Stimulated activated CD4-positive, alpha-beta T cell treated with anti-CD3 and anti-CD28 coated beads, Interleukin-1b, Interleukin-23, amount 100 ng/mL, for 1 hour (primary cell): ENCODE results near the gene RAB7B.

Experiments used
- DNase-seq, 2 donors: peaks; one replicate each; pipeline ENCODE4 v3.0.0-alpha.2; 2020; ENCODE audit warnings: low read depth in 2 of 2

The RAB7B gene

DNA sequence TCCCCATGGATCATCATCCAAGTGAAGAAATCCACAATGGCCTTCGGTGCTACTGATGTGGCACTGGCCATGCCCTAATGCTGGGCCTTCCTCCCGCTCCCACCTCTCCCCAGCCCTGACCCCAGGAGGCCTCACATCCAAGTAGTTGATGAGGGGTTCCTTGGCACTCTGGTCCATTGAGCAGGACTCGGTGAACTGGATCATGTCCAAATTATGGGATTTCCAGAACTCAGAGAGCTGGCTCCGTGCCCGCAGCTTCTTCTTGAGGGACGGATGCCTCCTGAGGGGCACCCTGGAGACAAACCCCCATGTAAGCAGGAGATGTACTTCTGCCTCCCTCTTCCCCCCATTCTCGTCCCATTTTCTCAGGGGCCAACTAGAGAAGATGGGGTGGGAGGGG is 19.6 kb upstream of the RAB7B start:
- no peak for DNase-seq

- DNase-seq, result no peak
Measured at GRCh38 chr1:206021626-206022365, 18.6 kb upstream of the RAB7B start.

- DNase-seq, result no peak
Measured at GRCh38 chr1:206021008-206021625, 17.9 kb upstream of the RAB7B start.

DNA sequence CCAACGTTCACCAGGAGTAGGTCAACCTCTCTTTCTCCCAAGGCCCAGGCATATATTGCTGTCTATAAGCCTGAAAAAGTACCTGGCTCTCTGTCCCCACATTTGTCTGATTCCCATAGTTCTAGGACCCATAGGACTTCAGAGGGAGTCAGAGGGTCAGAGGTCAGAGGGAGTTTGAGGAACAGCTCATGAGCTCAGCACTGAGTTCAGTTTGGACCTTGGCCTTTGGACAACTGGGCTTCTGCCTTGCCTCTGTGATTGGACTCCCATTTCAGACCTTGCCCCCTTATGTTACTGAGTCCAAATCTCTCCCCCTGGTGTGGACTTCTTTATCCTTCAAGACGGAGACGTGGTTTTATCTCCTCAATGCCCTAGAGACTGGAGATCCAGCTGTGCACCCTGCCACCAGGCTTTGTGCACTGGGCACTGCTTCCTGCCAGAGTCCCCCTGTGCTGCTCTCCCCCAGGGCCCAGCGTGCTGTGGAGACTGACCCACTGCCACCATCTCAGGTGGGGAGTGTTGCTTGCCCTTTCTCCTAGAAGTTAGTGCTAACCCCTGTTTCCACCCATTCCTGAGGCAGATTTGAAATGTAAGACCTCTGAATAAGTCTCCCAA is 17.3 kb upstream of the RAB7B start:
- DNase-seq, result no peak

DNA sequence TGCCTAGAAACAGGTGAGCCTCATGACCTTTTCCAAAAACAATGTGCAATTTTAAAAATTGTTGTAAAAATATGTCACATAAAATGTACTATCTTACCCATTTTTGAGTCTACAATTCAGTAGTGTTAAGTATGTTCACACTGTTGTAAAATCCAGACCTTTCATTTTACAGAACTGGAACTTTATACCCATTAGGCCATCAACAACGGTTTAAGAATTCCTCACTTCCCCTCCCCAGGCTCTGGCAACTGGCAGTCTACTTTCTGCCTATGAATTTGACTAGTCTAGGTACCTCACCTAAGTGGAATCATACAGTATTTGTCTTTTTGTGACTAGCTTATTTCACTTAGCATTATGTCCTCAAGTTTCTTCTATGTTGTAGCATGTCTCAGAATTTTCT is 11.9 kb upstream of the RAB7B start:
- DNase-seq, result no peak

- no peak for DNase-seq
Measured at GRCh38 chr1:206014601-206015000, 11.4 kb upstream of the RAB7B start.

- no peak for DNase-seq
Measured at GRCh38 chr1:206013026-206013795, 10.0 kb upstream of the RAB7B start.

DNA sequence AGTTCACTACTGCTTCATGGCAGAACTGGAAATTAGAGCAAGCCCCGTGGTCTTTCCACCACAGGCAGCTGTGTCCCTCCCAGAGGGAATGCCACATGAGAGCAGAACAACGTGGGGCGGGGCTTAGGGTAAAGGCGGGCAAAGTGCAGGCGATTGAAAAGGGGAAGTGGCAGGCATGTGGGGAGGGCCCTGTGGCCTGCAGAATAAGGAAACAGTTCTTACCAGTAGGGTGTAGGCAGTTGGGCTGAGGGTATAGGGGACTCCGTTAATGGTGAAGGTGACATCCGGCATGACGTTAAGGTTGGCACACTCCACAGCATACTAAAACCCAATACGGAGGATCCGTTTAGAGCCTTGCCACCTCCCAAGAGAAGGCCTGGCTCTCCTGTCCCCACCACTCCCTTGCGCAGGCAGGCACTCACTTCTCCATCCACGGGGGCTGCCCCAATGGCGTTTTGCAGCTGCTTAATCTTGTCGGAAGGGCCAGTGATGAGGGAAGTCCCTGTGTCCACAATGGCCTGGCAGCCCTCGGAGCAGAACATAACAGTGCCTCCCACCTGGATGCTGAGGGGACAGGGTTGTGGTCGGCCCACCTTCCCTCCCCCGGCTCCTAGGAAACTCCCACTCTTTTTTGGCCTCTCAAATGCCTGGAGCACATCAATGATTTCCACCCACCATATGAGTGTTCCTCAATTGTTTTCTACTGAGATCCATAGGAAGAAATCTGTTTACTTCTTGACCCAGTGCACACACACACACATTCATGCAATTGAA is 9.1 kb upstream of the RAB7B start:
- DNase-seq, result no peak

DNA sequence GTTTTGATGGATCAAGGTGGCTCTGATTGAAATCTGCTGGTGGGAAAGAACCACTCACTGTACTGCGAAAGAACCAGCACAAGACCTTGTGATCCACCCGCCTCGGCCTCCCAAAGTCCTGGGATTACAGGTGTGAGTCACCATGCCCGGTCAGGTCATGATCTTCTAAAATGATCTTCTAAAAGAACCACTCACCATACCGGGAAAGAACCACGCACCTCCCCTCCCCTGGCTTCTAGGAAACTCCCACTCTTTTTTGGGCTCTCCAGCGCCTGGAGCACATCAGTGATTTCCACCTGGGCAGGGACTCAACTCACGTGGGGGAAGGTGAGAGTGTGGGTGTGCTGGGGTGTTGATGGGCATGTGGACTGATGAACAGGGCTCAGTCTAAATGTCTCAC is 7.9 kb upstream of the RAB7B start:
- no peak for DNase-seq

DNA sequence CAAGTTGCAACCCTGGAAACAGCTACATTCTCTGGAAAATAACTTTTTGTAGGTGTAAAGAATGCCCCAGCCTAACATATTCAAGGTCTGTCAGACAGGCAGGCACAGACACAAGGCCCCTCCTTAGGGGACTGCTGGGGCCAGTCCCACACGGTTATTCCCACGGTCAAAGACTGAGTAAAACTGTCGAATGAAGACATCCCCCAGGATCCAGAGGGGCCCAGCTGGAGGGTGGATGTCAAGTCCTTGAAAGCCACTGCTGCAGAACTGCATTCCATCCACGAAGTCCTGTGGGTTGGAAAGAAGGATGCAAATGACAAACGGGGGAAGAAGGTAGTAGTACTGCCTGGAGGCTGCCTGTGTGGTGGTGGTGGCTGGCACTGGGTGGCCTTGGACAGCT is 6.9 kb upstream of the RAB7B start:
- DNase-seq, result no peak

GRCh38 chr1:206006946-206007345 is 3.8 kb upstream of the RAB7B start:
- DNase-seq, result no peak

DNA sequence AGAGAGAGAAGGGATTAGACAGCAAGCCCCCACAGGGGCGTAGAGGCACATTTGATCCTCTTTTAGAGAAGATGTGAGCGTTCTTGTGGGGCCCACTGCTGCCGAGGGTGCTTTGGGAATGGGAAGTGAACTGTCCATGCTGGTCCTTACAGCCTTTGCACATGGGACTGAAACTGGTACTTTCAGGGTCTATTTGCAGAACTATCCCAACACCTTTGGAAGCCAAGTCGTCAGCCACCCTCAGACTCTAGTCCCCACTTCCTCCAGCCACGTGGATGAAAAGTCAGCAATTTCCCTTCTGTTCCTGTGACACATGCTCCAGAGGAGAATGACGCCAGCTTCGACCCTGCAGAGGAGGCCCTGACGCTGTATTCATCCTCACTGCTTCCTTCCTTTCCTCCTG is 2.6 kb upstream of the RAB7B start:
- DNase-seq, result no peak

DNA sequence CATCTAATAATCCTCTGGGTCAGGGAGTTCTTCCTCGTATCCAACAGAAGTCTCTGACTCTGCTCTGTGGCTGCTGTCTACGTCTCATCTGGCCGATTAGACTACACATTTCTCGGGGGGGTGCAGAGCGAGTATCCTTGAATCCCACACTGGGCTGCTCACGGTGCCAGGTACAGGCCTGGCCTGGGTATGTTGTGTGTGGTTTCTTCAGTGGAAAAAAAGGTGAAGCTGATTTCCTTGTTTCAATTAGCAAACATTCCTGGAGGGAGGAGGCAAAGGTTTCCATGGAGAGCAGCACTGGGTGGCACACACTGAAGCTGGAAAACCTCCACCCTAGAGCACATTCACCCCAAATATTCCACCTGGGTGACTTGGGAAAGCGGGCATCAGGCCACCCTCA is 2.0 kb upstream of the RAB7B start:
- no peak for DNase-seq

- no peak for DNase-seq
Measured at GRCh38 chr1:206004826-206005225, 1.6 kb upstream of the RAB7B start.

DNA sequence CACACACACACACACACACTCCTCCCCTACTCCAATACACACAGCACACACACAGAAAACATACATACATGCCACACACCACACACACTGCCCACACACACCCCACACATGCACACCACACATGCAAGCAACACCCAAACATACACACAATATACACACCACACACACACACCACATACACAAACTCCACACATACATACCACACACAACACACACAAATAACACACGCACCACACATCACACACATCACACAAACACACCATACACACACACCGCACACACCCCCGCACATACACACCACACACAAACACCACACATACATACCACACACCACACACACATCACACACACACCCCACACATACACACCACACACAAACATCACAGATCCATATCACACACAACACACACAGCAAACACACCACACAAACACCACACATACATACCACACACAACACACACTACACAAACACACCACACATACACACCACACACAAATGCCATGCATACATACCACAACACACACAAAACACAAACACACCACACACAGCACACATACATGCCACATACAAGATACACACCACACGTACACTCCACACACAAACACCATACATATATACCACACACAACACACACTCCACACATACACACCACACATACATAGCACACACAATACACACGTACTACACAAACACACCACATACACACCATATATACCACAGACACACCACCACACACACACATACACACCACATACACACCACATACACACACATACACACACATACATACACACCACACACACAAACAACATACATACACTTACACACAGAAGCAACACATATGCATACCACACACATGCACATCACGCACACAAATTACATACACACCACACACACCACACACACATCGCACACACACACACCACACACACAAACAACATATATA is 932 bp upstream of the RAB7B start:
- no peak for DNase-seq

DNA sequence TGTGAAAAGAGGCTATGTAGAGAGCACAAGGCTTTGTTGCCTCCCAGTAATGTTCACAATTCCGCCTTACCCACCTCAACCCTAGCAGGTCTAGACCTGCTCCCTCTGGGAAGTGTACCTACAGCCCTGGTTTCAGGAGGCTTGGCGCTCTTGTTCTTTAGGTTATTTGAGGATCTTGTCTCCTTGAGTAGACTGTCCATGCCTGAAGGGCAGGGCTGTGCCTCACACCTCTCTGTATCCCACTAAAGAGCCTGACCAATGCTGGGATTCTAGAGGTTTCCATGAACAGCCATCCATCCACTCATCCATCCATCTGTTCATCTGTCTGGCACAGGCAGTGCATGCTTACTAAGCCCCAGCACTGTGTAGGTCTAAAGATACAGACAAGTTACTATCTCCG is 1.0 kb downstream of the RAB7B start:
- DNase-seq, result no peak

- no peak for DNase-seq
Measured at GRCh38 chr1:206001476-206001888, 1.7 kb downstream of the RAB7B start.

- no peak for DNase-seq
Measured at GRCh38 chr1:206000641-206001339, 2.4 kb downstream of the RAB7B start.

DNA sequence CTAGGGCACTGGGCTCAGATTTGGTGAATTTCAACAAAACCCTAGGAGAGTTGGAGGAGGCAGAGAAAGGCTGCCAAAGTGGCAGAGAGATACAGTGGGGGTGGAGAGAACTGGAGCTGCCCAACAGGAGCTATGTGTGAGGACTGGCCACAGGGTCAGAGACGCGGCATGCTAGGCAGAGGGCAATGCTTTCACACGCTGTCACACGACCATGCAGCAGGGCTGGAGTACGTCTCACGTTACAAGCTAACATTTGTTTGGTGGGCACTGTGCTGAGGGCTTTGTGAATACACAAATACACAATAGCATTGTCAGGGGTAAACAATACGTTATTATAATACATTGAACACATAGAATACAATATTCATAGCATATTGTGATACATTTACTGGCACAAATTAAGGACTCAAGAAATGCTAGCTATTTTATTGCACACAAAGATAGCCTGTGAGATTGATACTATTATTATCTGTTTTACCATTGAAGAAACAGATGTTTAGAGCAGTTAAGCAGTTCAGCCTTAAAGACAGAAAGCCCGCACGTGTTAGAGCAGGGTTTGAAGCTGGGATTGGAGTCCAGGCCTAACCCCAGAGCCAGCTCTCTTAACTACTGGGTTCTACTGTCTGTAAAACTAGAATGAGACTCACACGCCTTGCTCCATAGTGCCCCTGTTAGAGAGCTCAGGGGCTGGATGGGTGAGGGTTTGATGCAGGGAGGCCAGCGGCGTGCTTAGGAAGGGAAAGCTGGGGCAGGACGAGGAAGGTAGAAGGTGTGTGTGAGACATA is 4.5 kb downstream of the RAB7B start:
- DNase-seq, result no peak
